ENCODE results near the gene ZFYVE28.

ZFYVE28 gene

GRCh38 chr4:2353222-2354107 is 65.0 kb downstream of the ZFYVE28 start:
- DNase-seq (ENCODE audit: low read depth, low spot score): peak; percentile 21

DNA sequence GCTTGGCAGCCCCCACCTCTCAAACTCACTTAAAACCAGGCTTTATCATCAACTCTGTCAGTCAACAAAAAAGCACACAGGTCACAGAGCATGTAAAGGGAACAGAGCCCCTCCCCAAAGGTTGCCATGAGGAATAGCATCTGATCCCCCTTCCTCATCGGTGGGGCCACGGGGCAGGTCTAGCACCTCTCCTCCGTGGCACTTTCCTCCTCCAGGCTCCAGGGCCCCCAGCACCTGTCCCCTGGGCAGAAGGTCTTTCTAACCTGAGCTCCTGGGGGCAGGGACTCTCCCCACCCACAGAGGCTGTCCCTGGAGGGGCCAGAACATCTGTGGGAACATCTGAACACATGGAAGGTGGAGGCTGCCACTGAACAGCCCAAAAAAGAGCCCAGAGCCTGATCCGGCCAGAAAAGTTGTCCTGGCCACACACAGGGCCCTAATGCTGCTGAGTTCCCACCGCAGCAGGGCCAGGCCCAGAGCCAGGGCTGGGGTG is 65.7 kb downstream of the ZFYVE28 start:
- DNase-seq (ENCODE audit: low read depth, low spot score): no peak

DNA sequence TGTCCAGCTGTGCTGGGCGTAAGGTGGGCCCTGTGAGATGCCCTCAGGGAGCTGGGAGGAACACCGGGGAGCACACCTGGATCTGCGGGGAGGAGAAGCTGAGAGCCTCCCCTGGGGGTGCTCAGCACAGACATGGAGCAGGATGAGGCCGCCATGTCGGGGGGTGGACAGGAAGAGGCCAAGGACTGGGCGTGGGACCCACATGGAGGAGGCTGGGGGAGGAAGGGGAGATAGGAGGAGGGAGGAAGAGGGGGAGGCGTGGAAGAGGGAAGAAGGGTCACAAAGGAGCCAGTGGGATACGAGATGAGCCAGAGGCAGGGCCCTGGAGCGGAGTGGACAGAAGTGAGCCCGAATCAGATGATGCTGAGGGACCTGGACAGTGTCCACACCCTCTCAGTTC is 66.3 kb downstream of the ZFYVE28 start:
- DNase-seq (ENCODE audit: low read depth, low spot score): no peak

- no peak for DNase-seq (ENCODE audit: low read depth, low spot score)
These were observed 67.5 kb downstream of the ZFYVE28 start for GRCh38 chr4:2350982-2351381.

DNA sequence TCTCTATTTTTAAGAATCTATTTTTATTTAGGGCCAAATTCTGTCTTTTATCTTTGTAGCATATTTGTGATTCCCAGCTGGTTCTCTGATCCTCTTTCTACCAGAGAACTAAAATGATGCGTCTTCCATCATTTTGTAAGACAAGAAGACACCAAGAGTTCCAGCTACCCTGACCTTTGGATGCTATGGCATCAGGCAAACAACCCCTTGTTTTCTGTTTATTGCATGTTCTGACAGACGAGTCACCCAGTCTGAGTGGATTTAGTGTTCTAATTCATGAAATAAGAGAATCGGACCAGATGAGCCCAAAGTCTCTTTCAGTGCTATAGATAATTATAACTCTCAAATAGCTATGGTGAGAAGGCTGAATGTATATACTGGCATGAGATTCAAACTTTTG is 69.7 kb downstream of the ZFYVE28 start:
- no peak for DNase-seq (ENCODE audit: low read depth, low spot score)

DNA sequence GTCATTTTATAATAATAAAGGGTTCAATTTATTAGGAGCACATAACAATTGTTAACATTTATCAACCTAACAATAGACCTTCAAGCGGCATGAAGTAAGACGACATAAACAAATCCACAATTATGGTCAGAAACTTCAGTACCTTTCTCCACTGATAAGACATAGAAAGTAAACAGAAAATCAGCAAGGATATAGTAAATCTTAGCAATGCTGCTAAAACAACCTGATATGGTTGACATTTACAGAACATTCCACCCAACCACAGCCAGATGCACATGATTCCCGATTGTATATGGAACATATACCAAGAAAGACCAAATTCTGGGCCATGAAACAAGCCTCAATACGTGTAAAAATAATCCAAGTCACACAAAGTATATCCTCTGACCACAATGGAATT is 71.3 kb downstream of the ZFYVE28 start:
- no peak for DNase-seq (ENCODE audit: low read depth, low spot score)

DNA sequence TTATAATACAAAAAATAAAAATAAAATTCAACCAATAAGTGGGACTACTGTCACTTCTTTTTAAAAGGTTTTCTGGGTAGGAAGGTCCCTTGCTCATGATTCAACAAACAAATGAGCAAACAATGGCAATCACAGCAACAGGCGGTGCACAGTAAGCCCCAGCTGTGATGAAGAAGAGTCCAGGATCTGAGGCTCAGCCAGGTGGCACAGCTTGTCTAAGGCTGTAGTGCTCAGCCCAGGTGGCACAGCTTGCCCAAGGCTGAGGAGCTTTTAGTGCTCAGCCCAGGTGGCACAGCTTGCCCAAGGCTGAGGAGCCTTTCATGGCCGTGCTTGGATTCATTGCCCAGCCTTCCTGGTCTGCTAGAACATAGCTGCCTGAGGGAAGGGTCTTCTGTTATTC is 75.0 kb downstream of the ZFYVE28 start:
- no peak for DNase-seq (ENCODE audit: low read depth, low spot score)

- no peak for DNase-seq (ENCODE audit: low read depth, low spot score)
These were observed 76.4 kb downstream of the ZFYVE28 start for GRCh38 chr4:2341911-2342652.

- no peak for DNase-seq (ENCODE audit: low read depth, low spot score)
These were observed 77.1 kb downstream of the ZFYVE28 start for GRCh38 chr4:2341261-2341841.

GRCh38 chr4:2340272-2341061 is 78.0 kb downstream of the ZFYVE28 start:
- DNase-seq (ENCODE audit: low read depth, low spot score): no peak

GRCh38 chr4:2339458-2340271 is 78.8 kb downstream of the ZFYVE28 start:
- no peak for DNase-seq (ENCODE audit: low read depth, low spot score)

GRCh38 chr4:2338754-2339457 is 79.5 kb downstream of the ZFYVE28 start:
- no peak for DNase-seq (ENCODE audit: low read depth, low spot score)

DNA sequence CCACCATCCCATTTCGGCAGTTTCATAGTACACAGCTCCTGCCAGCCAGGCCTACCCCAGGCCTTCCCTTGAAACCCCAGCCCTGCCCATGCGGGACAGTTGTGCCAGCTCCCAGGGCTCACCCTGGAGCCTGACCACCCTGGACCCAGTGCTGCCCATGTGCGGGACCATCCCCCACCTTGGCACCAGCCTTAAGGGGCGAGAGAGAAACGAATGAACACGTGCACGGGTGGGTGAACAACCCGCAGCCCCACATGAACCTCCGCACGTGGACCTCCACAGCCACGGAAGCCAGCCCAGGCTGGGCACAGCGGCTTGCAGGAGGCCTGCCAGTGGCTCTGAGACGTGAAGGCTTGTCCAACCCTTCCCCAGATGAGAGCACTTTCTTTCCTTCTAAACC is 80.5 kb downstream of the ZFYVE28 start:
- no peak for DNase-seq (ENCODE audit: low read depth, low spot score)

- DNase-seq (ENCODE audit: low read depth, low spot score): no peak
These were observed 81.2 kb downstream of the ZFYVE28 start for GRCh38 chr4:2337131-2337723.

GRCh38 chr4:2336659-2337058 is 81.8 kb downstream of the ZFYVE28 start:
- no peak for DNase-seq (ENCODE audit: low read depth, low spot score)

DNA sequence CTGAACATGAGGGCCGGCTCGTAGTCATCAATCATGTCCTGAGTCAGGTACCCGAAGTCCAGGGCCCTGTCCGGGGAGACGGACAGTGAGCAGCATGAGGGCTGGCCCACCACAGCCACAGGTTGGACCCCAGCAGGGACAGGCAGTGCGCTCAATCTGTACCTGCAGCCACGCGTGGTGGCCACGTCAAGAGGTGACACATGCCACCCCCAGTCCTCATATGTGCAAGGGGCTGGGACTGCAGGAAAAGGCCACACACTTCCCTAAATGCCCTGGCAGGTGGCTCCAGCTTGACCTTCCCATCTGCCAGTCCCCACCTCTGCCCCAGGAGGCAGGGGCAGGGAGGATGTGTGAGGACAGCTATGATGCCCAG is 82.7 kb downstream of the ZFYVE28 start:
- DNase-seq (ENCODE audit: low read depth, low spot score): no peak

DNA sequence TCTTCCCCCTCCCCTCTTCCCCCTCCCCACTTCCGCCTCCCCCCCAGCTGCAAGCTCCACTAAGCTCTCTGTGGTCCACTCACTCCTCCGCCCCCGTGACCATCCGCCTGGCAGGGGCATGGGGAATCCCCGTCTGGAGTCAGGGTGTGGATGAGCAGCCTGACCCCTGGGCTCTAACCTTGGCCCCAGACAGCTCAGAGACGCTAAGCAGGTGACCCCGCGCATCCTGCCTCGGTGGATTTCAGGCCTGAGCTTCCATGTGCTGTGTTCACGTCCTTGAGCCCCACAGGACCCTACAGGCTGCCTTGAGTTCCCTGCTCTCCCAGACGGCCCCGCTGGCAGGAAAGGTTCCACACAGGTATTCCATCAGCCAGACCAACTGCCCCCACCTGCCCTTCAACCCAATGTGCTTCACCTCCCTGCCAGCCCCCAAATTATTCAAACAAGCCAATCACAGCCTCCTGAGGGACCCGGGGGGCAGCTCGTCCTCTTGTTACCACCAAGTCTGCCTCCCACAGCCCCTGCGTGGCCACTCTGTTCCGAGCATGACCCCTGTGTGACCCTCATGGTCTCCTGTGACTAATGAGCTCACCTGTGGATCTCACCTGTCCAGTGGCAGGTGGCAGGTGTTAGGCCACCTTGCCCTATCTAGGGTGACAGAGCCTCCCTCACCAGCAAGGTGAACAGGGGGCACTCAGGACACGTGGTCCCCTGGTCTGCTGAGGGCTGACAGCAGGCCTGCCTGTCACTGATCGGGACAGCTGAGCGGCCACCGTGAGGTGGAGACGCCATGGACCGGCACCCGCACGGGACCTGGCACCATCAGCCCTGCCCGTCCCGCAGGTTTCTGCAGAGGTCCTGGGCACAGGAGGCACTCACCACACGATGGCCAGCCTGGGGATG is 83.4 kb downstream of the ZFYVE28 start:
- DNase-seq (ENCODE audit: low read depth, low spot score): no peak

- DNase-seq (ENCODE audit: low read depth, low spot score): no peak
These were observed 84.4 kb downstream of the ZFYVE28 start for GRCh38 chr4:2333916-2334644.
